Neural crest cell (in vitro differentiated cells): ENCODE results near the gene ING5. TPM values are rescaled to one million over a fixed set of nuclear protein-coding genes. Genes with fewer than 3 reads are reported as not detected.

Experiments used
- DNase-seq: peaks from one replicate; pipeline ENCODE4 v3.0.0; 2021; ENCODE audit warnings: low read depth, mixed read lengths, low spot score
- H3K27ac Mint-ChIP-seq: one replicate; pipeline ENCODE4 v1.8.0; 2021; ENCODE audit warnings: mild to moderate bottlenecking, mixed read lengths; ENCODE audit not compliant: unreplicated experiment
- H3K27me3 Mint-ChIP-seq: 2 replicates; pipeline ENCODE4 v1.8.0; 2021; ENCODE audit warnings: low read depth, mild to moderate bottlenecking, mixed read lengths
- H3K36me3 Mint-ChIP-seq: 2 replicates; pipeline ENCODE4 v1.8.0; 2021; ENCODE audit warnings: low read depth, mild to moderate bottlenecking, mixed read lengths
- H3K4me1 Mint-ChIP-seq: 2 replicates; pipeline ENCODE4 v1.8.0; 2021; ENCODE audit warnings: mixed read lengths
- H3K4me3 Mint-ChIP-seq: one replicate; pipeline ENCODE4 v1.8.0; 2021; ENCODE audit warnings: mild to moderate bottlenecking, mixed read lengths
- H3K9me3 Mint-ChIP-seq: 2 replicates; pipeline ENCODE4 v1.8.0; 2021; ENCODE audit warnings: mixed read lengths
- total RNA-seq: library from RNA; stranded (reverse); gene quantifications from 2 replicates; pipeline ENCODE4 v1.2.1, GENCODE V29; 2021
- TF ChIP-seq, protein P1 (sequence below): fragments of 200-600 bp; sonication (generic); conservative IDR thresholded peaks from 2 replicates; pipeline ENCODE4 v1.5.0; 2021; ENCODE audit warnings: antibody characterized with exemption, mild to moderate bottlenecking

Gene ING5
- total RNA-seq, 1 donor from 2014 or later, result 61.9 TPM

- Mint-ChIP-seq H3K36me3 (no peaks in the 10 kb centered on the region), H3K27me3 (no peaks in the 10 kb centered on the region), H3K27ac (peak overlapping the region; percentile 50), H3K4me3 (peak overlapping the region; percentile 51), H3K4me1 (no peaks in the 10 kb centered on the region), H3K9me3 (no peaks in the 10 kb centered on the region)
- TF ChIP-seq, protein P1, sequence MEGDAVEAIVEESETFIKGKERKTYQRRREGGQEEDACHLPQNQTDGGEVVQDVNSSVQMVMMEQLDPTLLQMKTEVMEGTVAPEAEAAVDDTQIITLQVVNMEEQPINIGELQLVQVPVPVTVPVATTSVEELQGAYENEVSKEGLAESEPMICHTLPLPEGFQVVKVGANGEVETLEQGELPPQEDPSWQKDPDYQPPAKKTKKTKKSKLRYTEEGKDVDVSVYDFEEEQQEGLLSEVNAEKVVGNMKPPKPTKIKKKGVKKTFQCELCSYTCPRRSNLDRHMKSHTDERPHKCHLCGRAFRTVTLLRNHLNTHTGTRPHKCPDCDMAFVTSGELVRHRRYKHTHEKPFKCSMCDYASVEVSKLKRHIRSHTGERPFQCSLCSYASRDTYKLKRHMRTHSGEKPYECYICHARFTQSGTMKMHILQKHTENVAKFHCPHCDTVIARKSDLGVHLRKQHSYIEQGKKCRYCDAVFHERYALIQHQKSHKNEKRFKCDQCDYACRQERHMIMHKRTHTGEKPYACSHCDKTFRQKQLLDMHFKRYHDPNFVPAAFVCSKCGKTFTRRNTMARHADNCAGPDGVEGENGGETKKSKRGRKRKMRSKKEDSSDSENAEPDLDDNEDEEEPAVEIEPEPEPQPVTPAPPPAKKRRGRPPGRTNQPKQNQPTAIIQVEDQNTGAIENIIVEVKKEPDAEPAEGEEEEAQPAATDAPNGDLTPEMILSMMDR, result no peak
- no peak for DNase-seq
These were observed 27.8 kb upstream of the ING5 start for GRCh38 chr2:241673797-241674725.

GRCh38 chr2:241675885-241676284 lies 26.0 kb upstream of the ING5 start:
- H3K36me3 Mint-ChIP-seq, result no peaks in the 10 kb centered on the region
- no peaks in the 10 kb centered on the region for H3K9me3 Mint-ChIP-seq
- H3K27me3 Mint-ChIP-seq, result no peaks in the 10 kb centered on the region
- H3K27ac Mint-ChIP-seq, result no peak overlapping the region
- H3K4me3 Mint-ChIP-seq, result no peak overlapping the region
- H3K4me1 Mint-ChIP-seq, result no peaks in the 10 kb centered on the region
- TF ChIP-seq, protein P1, result no peak
- no peak for DNase-seq

- H3K4me1 Mint-ChIP-seq, result no peaks in the 10 kb centered on the region
- H3K9me3 Mint-ChIP-seq, result no peaks in the 10 kb centered on the region
These were observed 25.2 kb upstream of the ING5 start for GRCh38 chr2:241676665-241677064.

DNA sequence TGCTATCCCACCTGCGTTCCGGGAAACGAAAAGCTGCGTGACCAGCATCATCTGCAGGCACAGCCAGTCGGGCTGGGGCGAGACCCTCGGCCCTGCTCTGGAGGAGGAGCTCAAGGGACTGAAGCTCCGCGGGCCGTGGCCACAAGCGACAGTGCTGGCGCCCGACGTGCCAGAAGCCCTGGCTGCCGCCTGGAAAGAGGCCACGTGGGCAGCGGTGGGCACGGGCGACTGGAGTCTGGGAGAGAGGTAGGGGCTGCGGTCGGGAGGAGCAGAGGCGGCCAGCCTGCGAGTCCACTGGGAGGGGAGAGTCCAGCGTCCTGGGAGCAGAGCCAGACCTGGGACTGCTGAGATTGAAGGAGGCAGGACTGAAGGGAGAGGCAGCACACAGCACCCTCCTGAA lies 24.4 kb upstream of the ING5 start:
- H3K27ac Mint-ChIP-seq, result no peak overlapping the region
- TF ChIP-seq, protein P1, result no peak

More at GRCh38 chr2:241676665-241677064, 25.2 kb upstream of the ING5 start:
- DNase-seq, result no peak
- no peaks in the 10 kb centered on the region for H3K36me3 Mint-ChIP-seq
- no peak overlapping the region for H3K27ac Mint-ChIP-seq
- H3K4me3 Mint-ChIP-seq, result no peak overlapping the region
- H3K27me3 Mint-ChIP-seq, result no peaks in the 10 kb centered on the region
- TF ChIP-seq, protein P1, result no peak

GRCh38 chr2:241678307-241678706 lies 23.5 kb upstream of the ING5 start:
- TF ChIP-seq, protein P1, result no peak
- Mint-ChIP-seq H3K9me3 (no peaks in the 10 kb centered on the region), H3K4me1 (no peaks in the 10 kb centered on the region), H3K36me3 (peaks cover 3% of the 10 kb centered on the region), H3K27ac (no peak overlapping the region), H3K27me3 (no peaks in the 10 kb centered on the region), H3K4me3 (peak overlapping the region; percentile 15)
- no peak for DNase-seq

More for the DNA sequence above, 24.4 kb upstream of the ING5 start:
- Mint-ChIP-seq H3K27me3 (no peaks in the 10 kb centered on the region), H3K4me1 (no peaks in the 10 kb centered on the region), H3K9me3 (no peaks in the 10 kb centered on the region), H3K36me3 (peaks cover 3% of the 10 kb centered on the region), H3K4me3 (no peak overlapping the region)
- no peak for DNase-seq
